Measurements from ENCODE around the gene HSPBAP1. TPM values are rescaled to one million over a fixed set of nuclear protein-coding genes. Genes with fewer than 3 reads are reported as not detected.
A peak's percentile ranks its signal among the peaks of the same experiment; 100 is the strongest.

HSPBAP1 gene
- total and polyA plus RNA-seq, 2 of the 13 experiments (the other 11 are each of a cell fraction or from before 2014, with no cell fraction given) = 4.2 to 5.1 TPM

DNA sequence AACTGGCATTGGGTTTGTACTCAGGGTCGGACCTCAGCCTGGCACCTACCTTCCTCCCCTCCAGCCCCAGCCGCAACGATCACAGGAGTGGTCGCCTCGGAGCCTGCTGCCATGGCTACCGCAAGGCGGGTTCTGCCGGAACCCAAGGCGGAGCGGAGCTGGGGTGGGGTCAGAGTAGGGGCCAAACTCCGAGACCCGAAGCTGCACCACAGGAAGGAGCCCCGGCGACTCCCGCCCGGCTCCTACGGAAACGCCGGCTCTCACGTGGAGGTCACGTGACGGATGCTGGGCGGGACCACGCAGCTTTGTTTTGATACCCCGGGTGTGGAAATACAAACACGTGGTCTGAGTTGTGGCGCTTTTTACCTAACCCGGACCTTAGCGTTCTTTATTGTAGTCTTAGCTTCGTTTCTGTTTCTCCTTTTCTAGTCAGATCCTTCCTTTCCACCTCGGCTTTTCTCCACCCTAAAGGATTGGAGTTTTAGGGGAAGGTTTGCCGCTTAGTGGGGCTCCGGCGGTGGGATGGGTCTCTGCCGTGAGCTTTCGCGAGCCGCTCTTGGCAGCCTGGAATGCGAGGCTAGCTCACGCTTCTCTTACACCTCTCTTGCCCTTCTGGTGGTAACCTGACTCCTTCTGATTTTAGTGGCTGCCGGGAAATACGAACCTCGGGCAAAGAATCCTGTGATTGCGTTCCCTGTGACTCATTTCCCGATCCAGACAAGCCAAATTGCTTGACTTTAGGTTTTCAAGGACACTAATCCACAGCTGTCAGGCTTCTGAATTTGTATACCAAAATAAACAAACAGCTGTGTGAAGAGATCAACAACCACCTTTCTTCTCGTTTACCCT is at the start of gene HSPBAP1 (continued):
- TF ChIP-seq, protein P1, sequence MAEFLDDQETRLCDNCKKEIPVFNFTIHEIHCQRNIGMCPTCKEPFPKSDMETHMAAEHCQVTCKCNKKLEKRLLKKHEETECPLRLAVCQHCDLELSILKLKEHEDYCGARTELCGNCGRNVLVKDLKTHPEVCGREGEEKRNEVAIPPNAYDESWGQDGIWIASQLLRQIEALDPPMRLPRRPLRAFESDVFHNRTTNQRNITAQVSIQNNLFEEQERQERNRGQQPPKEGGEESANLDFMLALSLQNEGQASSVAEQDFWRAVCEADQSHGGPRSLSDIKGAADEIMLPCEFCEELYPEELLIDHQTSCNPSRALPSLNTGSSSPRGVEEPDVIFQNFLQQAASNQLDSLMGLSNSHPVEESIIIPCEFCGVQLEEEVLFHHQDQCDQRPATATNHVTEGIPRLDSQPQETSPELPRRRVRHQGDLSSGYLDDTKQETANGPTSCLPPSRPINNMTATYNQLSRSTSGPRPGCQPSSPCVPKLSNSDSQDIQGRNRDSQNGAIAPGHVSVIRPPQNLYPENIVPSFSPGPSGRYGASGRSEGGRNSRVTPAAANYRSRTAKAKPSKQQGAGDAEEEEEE (CRISPR knock-in tag; IDR thresholded peaks at IDR 0.05; ENCODE audit: borderline replicate concordance) = no peak
- TF ChIP-seq GATAD2A (CRISPR knock-in tag; IDR thresholded peaks at IDR 0.05) (peak; percentile 50), SMC3 (IDR thresholded peaks at IDR 0.05; ENCODE audit: low read length) (no peak), ZSCAN31 (CRISPR knock-in tag; IDR thresholded peaks at IDR 0.05; ENCODE audit: low read depth) (peak; percentile 33; the same call in 1 of the 2 replicates), HNRNPL (IDR thresholded peaks at IDR 0.05; ENCODE audit: low read depth, low read length) (0 out of 2 replicates have a peak, but pooled peaks have one; percentile 67), ZNF878 (CRISPR knock-in tag; IDR thresholded peaks at IDR 0.05) (no peak), ZNF501 (CRISPR knock-in tag; IDR thresholded peaks at IDR 0.05) (peak; percentile 87), ZNF207 (IDR thresholded peaks at IDR 0.05; ENCODE audit: borderline replicate concordance) (no peak), STAG1 (CRISPR knock-in tag; IDR thresholded peaks at IDR 0.05) (no peak), CHD4 (IDR thresholded peaks at IDR 0.05; ENCODE audit: borderline replicate concordance, low read length) (no peak), ZNF382 (CRISPR knock-in tag; IDR thresholded peaks at IDR 0.05; ENCODE audit: borderline replicate concordance) (no peak), ZFP36L2 (CRISPR knock-in tag; IDR thresholded peaks at IDR 0.05) (no peak)
- TF ChIP-seq, protein P2, sequence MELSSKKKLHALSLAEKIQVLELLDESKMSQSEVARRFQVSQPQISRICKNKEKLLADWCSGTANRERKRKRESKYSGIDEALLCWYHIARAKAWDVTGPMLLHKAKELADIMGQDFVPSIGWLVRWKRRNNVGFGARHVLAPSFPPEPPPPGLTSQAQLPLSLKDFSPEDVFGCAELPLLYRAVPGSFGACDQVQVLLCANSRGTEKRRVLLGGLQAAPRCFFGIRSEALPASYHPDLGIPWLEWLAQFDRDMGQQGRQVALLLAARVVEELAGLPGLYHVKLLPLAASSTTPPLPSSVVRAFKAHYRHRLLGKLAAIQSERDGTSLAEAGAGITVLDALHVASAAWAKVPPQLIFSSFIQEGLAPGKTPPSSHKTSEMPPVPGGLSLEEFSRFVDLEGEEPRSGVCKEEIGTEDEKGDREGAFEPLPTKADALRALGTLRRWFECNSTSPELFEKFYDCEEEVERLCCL (CRISPR knock-in tag; IDR thresholded peaks at IDR 0.05; ENCODE audit: borderline replicate concordance) = no peak
- TF ChIP-seq, protein P3, sequence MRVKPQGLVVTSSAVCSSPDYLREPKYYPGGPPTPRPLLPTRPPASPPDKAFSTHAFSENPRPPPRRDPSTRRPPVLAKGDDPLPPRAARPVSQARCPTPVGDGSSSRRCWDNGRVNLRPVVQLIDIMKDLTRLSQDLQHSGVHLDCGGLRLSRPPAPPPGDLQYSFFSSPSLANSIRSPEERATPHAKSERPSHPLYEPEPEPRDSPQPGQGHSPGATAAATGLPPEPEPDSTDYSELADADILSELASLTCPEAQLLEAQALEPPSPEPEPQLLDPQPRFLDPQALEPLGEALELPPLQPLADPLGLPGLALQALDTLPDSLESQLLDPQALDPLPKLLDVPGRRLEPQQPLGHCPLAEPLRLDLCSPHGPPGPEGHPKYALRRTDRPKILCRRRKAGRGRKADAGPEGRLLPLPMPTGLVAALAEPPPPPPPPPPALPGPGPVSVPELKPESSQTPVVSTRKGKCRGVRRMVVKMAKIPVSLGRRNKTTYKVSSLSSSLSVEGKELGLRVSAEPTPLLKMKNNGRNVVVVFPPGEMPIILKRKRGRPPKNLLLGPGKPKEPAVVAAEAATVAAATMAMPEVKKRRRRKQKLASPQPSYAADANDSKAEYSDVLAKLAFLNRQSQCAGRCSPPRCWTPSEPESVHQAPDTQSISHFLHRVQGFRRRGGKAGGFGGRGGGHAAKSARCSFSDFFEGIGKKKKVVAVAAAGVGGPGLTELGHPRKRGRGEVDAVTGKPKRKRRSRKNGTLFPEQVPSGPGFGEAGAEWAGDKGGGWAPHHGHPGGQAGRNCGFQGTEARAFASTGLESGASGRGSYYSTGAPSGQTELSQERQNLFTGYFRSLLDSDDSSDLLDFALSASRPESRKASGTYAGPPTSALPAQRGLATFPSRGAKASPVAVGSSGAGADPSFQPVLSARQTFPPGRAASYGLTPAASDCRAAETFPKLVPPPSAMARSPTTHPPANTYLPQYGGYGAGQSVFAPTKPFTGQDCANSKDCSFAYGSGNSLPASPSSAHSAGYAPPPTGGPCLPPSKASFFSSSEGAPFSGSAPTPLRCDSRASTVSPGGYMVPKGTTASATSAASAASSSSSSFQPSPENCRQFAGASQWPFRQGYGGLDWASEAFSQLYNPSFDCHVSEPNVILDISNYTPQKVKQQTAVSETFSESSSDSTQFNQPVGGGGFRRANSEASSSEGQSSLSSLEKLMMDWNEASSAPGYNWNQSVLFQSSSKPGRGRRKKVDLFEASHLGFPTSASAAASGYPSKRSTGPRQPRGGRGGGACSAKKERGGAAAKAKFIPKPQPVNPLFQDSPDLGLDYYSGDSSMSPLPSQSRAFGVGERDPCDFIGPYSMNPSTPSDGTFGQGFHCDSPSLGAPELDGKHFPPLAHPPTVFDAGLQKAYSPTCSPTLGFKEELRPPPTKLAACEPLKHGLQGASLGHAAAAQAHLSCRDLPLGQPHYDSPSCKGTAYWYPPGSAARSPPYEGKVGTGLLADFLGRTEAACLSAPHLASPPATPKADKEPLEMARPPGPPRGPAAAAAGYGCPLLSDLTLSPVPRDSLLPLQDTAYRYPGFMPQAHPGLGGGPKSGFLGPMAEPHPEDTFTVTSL (CRISPR knock-in tag; IDR thresholded peaks at IDR 0.05; ENCODE audit: borderline replicate concordance) = peak; percentile 28; the same call in 1 of the 2 replicates
- TF ChIP-seq, protein P4, sequence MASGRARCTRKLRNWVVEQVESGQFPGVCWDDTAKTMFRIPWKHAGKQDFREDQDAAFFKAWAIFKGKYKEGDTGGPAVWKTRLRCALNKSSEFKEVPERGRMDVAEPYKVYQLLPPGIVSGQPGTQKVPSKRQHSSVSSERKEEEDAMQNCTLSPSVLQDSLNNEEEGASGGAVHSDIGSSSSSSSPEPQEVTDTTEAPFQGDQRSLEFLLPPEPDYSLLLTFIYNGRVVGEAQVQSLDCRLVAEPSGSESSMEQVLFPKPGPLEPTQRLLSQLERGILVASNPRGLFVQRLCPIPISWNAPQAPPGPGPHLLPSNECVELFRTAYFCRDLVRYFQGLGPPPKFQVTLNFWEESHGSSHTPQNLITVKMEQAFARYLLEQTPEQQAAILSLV (CRISPR knock-in tag; IDR thresholded peaks at IDR 0.05; ENCODE audit: borderline replicate concordance) = peak; percentile 28; the same call in 1 of the 2 replicates
- TF ChIP-seq, protein P5, sequence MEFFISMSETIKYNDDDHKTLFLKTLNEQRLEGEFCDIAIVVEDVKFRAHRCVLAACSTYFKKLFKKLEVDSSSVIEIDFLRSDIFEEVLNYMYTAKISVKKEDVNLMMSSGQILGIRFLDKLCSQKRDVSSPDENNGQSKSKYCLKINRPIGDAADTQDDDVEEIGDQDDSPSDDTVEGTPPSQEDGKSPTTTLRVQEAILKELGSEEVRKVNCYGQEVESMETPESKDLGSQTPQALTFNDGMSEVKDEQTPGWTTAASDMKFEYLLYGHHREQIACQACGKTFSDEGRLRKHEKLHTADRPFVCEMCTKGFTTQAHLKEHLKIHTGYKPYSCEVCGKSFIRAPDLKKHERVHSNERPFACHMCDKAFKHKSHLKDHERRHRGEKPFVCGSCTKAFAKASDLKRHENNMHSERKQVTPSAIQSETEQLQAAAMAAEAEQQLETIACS (CRISPR knock-in tag; IDR thresholded peaks at IDR 0.05) = no peak

All from HepG2 (cell line).